OCI-LY1 (cell line): ENCODE results near the gene ARHGAP10.

Experiments used
- H2AFZ ChIP-seq: fragments of 200-600 bp; sonication (generic), shearing (Covaris generic); 2 replicates; pipeline ENCODE4 v1.6.0; 2014; ENCODE audit warnings: antibody characterized with exemption, mild to moderate bottlenecking, low read length
- H3F3A ChIP-seq: fragments of 200-600 bp; sonication (generic), shearing (Covaris generic); 2 replicates; pipeline ENCODE4 v1.6.0; 2014; ENCODE audit warnings: mild to moderate bottlenecking, antibody characterized with exemption, low read length, moderate library complexity; ENCODE audit not compliant: insufficient read depth
- H3K27ac ChIP-seq: fragments of 200-600 bp; sonication (generic); 2 replicates; pipeline ENCODE4 v1.5.1; 2014; ENCODE audit warnings: low read length, mixed run types, mild to moderate bottlenecking, low read depth; ENCODE audit not compliant: poor library complexity, severe bottlenecking
- H3K27me3 ChIP-seq: fragments of 200-600 bp; sonication (generic); 2 replicates; pipeline ENCODE4 v1.6.0; 2014; ENCODE audit warnings: antibody characterized with exemption, mild to moderate bottlenecking, low read length, moderate library complexity; ENCODE audit not compliant: insufficient read depth
- H3K36me3 ChIP-seq: fragments of 200-600 bp; sonication (generic); 2 replicates; pipeline ENCODE4 v1.6.1; 2014; ENCODE audit warnings: mild to moderate bottlenecking, antibody characterized with exemption, low read length, moderate library complexity, mixed read lengths; ENCODE audit not compliant: insufficient read depth
- H3K4me1 ChIP-seq: fragments of 200-600 bp; sonication (generic); 2 replicates; pipeline ENCODE4 v1.5.1; 2014; ENCODE audit warnings: mild to moderate bottlenecking, low read length, moderate library complexity; ENCODE audit not compliant: insufficient read depth, severe bottlenecking
- H3K4me2 ChIP-seq: fragments of 200-600 bp; sonication (generic), shearing (Covaris generic); 2 replicates; pipeline ENCODE4 v1.6.1; 2014; ENCODE audit warnings: low read length
- H3K4me3 ChIP-seq: fragments of 200-600 bp; sonication (generic); 2 replicates; pipeline ENCODE4 v1.5.1; 2014; ENCODE audit warnings: low read length, low read depth, mild to moderate bottlenecking, mixed read lengths; ENCODE audit not compliant: poor library complexity, severe bottlenecking
- H3K79me2 ChIP-seq: fragments of 200-600 bp; shearing (Covaris generic); 2 replicates; pipeline ENCODE4 v1.6.1; 2016; ENCODE audit warnings: mixed run types, low read length, mixed read lengths; ENCODE audit not compliant: insufficient read depth
- H3K9ac ChIP-seq: fragments of 200-600 bp; sonication (generic), shearing (Covaris generic); 2 replicates; pipeline ENCODE4 v1.6.1; 2014; ENCODE audit warnings: mild to moderate bottlenecking, low read length, mixed read lengths
- H3K9me2 ChIP-seq: fragments of 200-600 bp; sonication (generic), shearing (Covaris generic); 2 replicates; pipeline ENCODE4 v1.6.1; 2014; ENCODE audit warnings: low read depth, mild to moderate bottlenecking, low read length, mixed read lengths
- H3K9me3 ChIP-seq: fragments of 200-600 bp; shearing (Covaris generic); 2 replicates; pipeline ENCODE4 v1.6.1; 2014; ENCODE audit warnings: low read length, mixed read lengths
- H4K20me1 ChIP-seq: fragments of 200-600 bp; sonication (generic), shearing (Covaris generic); 2 replicates; pipeline ENCODE4 v1.6.0; 2016; ENCODE audit warnings: mild to moderate bottlenecking, low read length; ENCODE audit not compliant: insufficient read depth
- EZH2 ChIP-seq: fragments of 200-600 bp; sonication (generic), shearing (Covaris generic); IDR thresholded peaks from 2 replicates; pipeline ENCODE4 v1.8.0; 2017; ENCODE audit warnings: borderline replicate concordance, mixed run types, mild to moderate bottlenecking, antibody characterized with exemption, low read length, moderate library complexity, mixed read lengths
- TF ChIP-seq, protein P1 (sequence below): fragments of 200-600 bp; sonication (generic), shearing (Covaris generic); IDR thresholded peaks from 2 replicates; pipeline ENCODE4 v1.5.1; 2017; ENCODE audit warnings: mild to moderate bottlenecking, antibody characterized with exemption, low read length, moderate library complexity, mixed read lengths

Gene ARHGAP10

DNA sequence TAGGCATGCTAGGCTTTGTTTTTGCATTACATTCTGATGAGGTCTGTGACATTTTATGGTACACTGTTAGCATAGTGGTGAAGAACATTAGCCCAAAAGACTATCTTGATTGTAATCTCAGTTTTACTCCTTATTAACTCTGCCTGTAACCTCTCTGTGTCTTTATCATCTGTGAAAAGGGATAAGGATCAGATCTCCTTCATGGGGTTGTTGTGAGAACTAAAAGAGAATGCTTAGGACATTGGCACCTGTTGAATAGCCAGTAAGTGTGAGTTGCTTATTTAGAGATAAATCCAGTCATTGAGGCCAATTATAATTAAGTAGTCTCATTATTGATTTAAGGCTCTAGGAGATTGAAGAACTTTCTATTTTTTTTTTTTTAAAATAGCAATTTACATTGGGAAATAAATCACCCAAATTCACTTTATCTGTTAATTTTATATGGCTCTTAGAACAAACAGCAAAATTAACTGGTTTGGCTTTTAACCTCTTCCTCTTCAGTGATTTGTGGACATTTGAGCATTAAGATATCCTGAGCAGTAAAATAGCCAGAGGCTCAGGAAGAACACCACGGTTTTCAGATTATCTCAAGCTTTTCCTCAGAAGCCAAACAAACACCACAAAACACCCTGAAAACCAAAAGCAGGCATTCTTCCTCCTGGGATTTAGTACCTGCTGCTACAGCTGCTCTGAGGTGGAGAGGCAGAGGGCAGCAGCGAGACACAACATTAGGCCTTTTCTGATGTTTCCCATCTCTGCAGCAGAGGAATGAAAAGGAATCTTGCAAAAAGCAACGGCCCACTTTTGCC is 192.9 kb downstream of the ARHGAP10 start:
- H3K79me2 ChIP-seq: no peaks in the 10 kb centered on the region
- no peak overlapping the region for H3K4me2 ChIP-seq

DNA sequence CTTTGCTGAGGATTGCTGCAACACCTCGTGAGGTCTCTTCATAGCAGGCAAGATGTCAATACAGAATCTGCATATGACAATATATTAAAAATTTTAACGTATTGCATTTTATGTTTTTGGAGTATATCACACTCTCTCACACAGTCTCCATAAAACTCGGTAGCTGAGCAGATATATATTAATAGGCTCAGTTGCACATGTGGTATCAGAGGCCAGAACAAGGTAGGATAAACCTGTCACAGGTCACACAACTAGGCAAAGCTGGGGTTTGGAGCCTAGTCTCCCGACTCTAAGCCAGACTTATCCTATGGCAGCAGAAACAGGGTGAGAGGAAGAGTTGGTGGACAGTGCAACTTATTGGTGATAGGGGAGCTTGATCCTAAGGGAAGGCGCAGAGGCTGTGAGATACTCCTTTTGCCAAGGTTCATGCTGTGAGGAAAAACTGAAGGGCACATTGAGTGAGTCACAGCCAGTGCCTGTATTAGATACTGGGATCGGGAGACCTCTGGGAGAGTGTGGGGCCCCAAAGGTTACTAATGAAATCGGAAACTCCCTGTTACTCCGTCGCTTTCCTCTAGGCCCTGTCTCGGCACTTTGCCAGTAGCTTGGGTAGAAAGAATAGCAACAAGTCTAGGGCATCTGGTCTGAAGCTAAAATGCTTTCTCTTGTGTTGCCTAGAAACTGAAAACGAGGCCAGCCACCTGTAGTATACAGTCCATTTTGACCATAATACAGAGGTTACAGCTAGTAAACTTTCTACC is 195.7 kb downstream of the ARHGAP10 start:
- no peaks in the 10 kb centered on the region for H3K9me3 ChIP-seq
- no peak overlapping the region for H3K4me2 ChIP-seq
- no peaks in the 10 kb centered on the region for H4K20me1 ChIP-seq
- no peak overlapping the region for H3K27ac ChIP-seq
- no peaks in the 10 kb centered on the region for H3F3A ChIP-seq
- no peaks in the 10 kb centered on the region for H3K9me2 ChIP-seq
- H3K9ac ChIP-seq: no peak overlapping the region
- H3K27me3 ChIP-seq: no peaks in the 10 kb centered on the region
- no peaks in the 10 kb centered on the region for H3K4me1 ChIP-seq
- no peak overlapping the region for H2AFZ ChIP-seq
- no peak for TF ChIP-seq EZH2
- TF ChIP-seq, protein P1, sequence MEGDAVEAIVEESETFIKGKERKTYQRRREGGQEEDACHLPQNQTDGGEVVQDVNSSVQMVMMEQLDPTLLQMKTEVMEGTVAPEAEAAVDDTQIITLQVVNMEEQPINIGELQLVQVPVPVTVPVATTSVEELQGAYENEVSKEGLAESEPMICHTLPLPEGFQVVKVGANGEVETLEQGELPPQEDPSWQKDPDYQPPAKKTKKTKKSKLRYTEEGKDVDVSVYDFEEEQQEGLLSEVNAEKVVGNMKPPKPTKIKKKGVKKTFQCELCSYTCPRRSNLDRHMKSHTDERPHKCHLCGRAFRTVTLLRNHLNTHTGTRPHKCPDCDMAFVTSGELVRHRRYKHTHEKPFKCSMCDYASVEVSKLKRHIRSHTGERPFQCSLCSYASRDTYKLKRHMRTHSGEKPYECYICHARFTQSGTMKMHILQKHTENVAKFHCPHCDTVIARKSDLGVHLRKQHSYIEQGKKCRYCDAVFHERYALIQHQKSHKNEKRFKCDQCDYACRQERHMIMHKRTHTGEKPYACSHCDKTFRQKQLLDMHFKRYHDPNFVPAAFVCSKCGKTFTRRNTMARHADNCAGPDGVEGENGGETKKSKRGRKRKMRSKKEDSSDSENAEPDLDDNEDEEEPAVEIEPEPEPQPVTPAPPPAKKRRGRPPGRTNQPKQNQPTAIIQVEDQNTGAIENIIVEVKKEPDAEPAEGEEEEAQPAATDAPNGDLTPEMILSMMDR: no peak
- no peaks in the 10 kb centered on the region for H3K79me2 ChIP-seq
- H3K4me3 ChIP-seq: no peak overlapping the region
- H3K36me3 ChIP-seq: no peaks in the 10 kb centered on the region

More for the DNA sequence above, 192.9 kb downstream of the ARHGAP10 start:
- Histone ChIP-seq H3K27me3 (no peaks in the 10 kb centered on the region), H3K36me3 (no peaks in the 10 kb centered on the region), H3F3A (no peaks in the 10 kb centered on the region), H4K20me1 (no peaks in the 10 kb centered on the region), H3K4me1 (no peaks in the 10 kb centered on the region), H3K9me2 (no peaks in the 10 kb centered on the region), H2AFZ (no peak overlapping the region), H3K4me3 (no peak overlapping the region), H3K9ac (no peak overlapping the region), H3K9me3 (no peaks in the 10 kb centered on the region), H3K27ac (no peak overlapping the region)
- no peak for TF ChIP-seq EZH2
- TF ChIP-seq, protein P1: peak; percentile 27; the same call in 1 of the 2 replicates

DNA sequence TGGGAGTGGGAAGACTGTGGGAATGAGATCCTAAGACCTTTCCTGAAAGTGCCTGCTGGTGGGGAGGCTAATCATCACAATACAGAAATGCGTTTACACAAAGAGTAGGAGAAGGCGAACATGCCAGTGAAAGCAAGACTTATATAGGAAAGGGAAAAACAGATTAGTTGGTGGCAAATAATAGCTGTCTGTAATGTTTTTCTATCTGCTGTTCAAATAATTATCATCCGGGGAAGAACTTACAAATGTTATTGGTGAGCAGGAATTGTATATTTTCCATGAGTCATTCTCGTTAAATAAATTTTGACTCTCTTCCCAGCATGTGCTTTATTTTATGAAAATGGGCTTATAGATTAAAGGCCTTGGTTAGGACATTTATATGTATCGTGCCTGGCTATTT is 196.5 kb downstream of the ARHGAP10 start:
- TF ChIP-seq, protein P1: no peak
- no peak for TF ChIP-seq EZH2

More for the DNA sequence above, 196.5 kb downstream of the ARHGAP10 start:
- H2AFZ ChIP-seq: no peak overlapping the region
- no peaks in the 10 kb centered on the region for H3K36me3 ChIP-seq
- H3K4me2 ChIP-seq: no peak overlapping the region
- H3K27me3 ChIP-seq: no peaks in the 10 kb centered on the region
- H3K4me1 ChIP-seq: no peaks in the 10 kb centered on the region
- H3K9me2 ChIP-seq: no peaks in the 10 kb centered on the region
- H3K4me3 ChIP-seq: no peak overlapping the region
- no peaks in the 10 kb centered on the region for H3K79me2 ChIP-seq
- H3K9me3 ChIP-seq: no peaks in the 10 kb centered on the region
- H3F3A ChIP-seq: no peaks in the 10 kb centered on the region
- no peak overlapping the region for H3K9ac ChIP-seq
- no peaks in the 10 kb centered on the region for H4K20me1 ChIP-seq
- H3K27ac ChIP-seq: no peak overlapping the region
